A172 (cell line): ENCODE measurements around the gene SRRM4. TPM values are rescaled to one million over a fixed set of nuclear protein-coding genes. Genes with fewer than 3 reads are reported as not detected.

Experiments used
- DNase-seq: peaks from one replicate; pipeline ENCODE4 v3.0.0-alpha.2; 2015; ENCODE audit warnings: low spot score
- total RNA-seq: library from RNA; depleted of rRNA; stranded (reverse); fragments of >200 nt; shearing (Covaris generic); gene quantifications from 2 replicates; pipeline ENCODE4 v1.2.3, GENCODE V29; 2014

Gene SRRM4
- total RNA-seq, 1 experiment from 2014 or later, result not detected

DNA sequence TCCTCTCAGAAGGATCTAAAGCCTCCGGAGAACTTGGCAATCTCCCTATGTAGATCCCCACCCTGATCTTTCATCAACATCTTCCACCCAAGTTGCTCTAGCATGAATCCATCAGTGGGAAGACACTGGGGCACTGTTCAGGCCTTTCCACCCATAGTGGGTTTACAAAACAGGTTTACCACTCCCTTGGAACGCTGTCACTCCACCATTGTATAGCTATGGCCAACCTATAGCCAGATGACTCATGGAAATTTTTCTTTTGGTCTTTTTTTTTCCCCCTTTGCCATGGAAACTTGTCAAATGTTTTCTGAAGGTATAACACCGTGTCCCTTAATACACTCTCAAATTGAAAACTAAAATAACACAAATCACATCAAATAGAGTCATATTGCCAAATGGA, 186.6 kb downstream of the SRRM4 start:
- DNase-seq, result no peak

DNA sequence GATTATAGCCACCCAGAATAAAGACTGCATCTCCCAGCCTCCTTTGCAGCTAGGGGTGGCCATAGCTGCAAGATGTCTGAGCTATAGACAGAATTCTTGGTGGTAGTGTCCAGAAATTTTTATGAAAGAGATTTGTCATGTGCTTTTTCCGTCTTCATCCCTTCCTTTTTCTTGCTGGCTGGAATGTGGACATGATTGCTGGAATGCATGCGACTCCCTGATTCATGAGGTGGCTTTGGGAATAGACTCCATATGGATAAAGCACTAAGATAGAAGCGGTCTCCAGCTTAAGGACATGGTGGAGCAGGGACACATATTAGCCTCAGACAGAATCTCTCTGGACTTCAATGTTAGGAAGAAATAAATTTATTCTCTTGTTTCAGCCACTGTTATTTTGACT, 187.4 kb downstream of the SRRM4 start:
- DNase-seq, result no peak

DNA sequence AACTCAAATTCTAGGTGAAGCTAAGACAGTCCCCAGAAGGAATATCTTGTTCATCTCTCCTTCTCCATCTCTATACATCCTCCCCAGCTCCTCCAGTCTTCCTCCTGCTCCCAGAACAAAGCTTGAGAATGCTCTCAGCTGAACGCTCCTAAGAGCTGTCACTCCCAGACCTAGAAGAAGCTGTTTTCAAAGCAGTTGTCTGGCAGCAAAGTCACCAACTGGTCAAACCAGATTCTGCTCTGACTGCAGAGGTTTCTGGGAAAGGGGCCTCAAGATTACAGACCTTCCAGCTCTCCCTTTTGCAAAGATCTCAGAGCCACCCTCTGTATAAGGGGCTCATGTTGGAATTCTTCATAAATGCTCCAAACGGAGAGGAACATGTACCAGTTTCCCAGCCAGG, 187.8 kb downstream of the SRRM4 start:
- no peak for DNase-seq

DNA sequence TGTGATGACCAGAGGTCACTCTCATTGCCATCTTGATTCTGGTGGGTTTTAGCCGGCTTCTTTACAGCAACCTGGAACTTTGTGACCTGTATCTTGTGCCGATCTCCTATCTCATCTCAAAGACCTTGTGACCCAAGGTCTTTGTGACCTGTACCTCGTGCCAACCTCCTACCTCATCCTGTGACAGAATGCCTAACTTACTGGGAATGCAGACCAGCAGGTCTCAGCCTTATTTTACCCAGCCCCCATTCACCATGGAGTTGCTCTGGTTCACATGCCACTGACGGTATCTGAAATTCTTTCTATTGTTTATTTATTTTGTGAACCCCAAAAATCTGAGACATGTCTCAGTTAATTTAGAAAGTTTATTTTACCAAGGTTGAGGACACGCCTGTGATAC, 189.9 kb downstream of the SRRM4 start:
- DNase-seq, result no peak

DNA sequence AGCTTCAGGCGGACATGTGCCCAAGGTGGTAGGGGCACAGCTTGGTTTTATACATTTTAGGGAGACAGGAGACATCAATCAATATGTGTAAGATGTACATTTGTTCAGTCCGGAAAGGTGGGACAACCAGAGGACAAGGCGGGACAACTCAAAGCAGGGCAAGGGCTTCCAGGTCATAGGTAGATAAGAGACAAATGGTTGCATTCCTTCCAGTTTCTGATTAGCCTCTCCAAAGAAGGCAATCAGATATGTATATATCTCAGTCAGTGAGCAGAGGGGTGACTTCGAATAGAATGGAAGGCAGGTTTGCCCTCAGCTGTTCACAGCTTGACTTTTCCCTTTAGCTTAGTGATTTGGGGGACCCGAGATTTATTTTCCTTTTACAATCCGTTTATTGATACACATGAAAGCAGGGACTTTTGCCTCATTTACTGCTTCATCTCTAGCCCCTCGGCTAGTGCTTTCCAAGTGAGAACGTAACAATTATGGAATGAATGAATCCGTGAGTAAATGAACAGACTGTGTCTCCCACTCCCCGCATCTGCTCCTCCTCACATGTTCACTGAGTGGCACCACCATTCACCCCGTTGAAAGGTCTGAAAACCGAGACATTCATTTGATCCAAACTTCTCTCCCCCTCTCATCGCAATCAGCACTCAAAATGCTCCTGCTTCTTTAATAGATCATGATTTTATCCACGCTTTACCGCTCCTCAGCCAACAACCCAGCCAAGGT, 190.5 kb downstream of the SRRM4 start:
- DNase-seq, result no peak

DNA sequence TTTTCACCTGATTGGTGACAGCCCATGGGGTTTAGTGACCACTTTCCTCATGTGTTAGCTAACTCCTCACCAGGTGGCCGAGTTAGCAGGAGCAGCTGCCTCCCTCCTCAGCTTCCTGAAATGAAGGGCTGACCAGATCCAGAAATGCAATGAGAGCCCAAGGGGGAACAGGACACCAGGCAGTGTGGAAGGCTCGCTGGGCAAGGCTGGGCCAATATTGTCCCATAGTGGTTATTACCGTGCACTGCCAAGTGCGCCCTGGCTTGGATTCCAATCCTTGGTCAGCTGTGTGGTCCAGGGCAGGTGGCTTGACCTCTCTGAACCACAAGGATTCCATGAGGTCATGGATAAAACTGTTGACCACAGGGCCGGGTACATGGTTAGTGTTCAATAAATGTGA, 193.7 kb downstream of the SRRM4 start:
- no peak for DNase-seq

DNA sequence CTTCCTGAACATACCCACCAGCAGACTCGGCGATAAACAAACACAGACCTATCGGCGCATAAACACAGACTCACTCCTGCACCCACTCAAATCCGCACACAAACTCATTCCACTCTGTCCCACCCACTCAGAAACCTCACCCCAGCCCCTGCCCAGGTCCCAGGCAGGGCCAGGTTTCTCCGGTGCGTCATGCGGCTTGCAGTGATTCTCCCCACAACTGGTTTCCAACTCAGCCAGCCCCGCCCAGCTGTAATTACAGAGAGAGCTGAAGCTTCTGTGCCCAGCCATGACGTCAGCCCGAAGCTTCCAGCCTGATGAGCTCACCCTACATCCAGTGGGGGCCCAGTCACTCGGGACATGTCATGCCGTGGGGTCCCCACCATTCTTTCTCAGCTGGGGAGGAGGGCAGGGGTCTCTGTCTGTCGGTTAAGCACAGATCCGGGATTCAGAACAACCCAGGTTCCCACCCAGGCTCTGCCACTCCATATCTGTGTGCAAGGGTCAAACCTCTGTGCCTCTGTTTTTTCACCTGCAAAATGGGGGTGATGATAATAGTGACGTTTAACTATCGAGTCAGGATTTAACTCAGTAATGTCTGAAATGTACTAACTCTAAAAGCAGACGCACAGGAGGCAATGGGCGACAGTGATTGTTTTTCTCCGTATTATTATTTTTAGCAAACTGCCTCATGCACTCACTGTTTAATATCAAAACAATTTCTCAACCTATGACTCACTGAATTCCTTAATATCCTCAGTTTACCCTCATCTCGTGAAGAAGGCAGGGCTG, 195.1 kb downstream of the SRRM4 start:
- peak; percentile 93 for DNase-seq

DNA sequence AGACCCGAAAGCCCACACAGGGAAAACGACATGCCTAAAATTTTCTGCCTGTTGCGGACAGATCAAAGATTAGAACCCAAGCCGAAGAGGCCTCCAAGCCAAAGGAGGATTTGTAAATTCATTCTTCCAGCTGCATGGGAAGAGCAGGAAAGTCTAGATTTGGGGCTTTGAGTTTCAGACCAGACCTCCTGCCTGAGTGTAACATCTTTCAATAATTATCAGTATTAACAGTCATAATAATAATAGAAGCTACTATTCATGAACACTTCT, 195.7 kb downstream of the SRRM4 start:
- DNase-seq, result no peak

DNA sequence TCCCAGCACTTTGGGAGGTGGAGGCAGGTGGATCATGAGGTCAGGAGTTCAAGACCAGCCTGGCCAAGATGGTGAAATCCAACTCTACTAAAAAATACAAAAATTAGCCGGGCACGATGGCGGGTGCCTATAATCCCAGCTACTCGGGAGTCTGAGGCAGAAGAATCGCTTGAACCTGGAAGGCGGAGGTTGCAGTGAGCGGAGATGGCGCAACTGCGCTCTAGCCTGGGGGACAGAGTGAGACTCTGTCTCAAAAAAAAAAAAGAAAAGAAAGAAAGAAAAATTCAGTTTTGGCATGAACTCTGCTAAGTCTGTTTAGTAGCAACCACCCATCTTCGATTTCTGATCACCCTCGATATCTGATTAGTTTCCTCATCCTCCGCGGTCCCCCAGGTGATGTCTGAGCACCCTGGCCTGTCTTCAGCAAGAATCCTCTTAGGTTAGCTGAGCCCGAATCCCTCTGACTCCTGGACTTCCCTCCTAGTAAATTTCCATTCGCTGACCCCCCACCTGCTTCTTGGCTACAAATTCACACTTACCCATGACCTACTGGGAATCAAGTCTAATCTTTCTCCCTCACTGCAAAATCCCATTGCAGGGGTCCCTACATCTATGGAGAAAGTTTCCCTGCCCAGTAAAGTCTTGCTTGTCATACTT, 196.5 kb downstream of the SRRM4 start:
- no peak for DNase-seq

DNA sequence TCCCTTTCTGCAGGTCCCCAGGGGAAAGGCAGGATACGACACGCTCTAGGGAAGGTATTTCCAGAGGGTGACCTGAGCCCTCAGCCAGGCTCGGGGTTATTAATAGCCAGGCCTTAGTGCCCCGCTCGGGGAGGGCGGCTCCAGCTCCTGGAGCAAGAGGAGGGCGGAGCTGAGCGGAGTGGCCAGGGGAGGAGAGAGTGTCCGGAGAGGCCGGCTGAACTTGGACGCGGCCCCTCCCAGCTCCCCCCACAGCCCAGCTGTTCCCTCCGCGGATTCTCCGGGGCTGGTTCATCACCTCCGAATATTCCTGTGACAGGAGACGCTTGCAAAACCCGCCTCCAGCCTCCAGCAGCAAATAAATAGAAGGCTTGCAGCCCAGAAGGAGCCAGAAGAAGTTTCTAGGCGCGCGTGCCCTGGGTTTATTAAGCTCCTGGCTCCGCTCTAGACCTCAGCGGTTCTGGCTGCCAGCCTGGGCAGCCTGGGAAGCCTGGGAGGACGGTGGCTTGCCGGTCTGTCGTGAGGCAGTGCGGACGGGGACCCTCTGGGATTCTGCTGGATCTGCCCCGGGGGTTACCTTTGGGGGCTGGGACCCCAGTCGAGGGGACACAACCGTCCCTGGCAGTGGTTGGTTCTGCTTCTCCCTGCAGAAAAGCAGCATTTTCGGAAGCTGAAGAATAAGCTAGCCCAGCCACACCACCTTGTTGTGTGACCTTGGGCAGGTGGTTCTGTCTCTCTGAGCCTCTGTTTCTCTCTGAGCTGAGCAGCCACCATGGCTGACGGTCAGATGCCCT, 197.4 kb downstream of the SRRM4 start, which contains the start of gene HSPB8:
Gene HSPB8, plus strand, starts transcription at position 388 of the 791 bp plus-strand sequence. Its CDS starts 382 bp downstream, at position 770.
- DNase-seq, result peak; percentile 91

DNA sequence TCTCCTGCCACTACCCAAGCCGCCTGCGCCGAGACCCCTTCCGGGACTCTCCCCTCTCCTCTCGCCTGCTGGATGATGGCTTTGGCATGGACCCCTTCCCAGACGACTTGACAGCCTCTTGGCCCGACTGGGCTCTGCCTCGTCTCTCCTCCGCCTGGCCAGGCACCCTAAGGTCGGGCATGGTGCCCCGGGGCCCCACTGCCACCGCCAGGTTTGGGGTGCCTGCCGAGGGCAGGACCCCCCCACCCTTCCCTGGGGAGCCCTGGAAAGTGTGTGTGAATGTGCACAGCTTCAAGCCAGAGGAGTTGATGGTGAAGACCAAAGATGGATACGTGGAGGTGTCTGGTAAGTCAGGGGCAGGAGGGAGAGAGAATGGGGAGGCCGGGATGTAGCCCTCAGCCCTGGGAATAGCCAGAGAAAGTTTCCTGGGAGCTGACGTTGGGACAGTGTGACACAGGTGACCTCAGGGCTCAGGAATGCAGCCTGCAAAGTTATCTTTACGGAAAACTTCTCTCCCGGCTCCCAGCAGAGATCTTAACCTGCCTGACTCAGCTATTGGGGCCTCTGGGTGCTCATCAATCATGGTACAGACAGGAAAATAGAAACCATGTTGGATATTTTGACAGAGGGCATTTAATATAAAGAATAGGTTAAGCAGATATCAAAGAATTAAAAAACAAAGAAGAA, 198.1 kb downstream of the SRRM4 start:
- DNase-seq, result peak; percentile 90

DNA sequence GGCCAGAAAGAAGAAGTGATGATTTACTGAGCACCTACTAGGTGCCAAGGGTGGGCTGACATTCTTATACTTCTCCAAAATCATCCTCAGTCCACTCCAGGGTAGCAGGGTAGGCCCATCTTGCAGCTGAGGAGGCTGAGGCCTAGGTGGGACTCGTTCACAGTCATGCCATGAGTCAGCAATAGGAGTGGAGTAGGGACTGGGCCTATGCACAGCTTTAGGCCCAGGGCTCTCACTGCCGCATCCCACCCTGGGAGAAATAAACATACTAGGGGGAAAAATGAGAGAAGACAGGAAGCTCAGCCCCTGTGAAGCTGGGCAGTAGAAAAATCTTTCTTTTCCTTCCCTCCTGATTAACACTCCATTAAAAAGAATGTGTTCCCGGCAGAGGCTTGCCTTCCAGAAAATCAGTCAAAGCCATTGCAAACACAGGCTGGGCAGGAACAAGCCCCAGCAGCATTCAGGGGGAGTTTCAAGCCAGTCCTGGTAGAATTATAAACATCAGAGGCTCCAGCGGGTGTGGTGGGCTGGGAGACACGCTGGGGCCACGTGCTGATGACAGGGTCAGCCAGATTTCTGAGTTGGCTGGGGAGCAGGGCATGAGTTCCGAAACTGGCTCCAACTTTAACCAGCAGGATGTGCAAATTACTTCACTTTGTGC, 199.2 kb downstream of the SRRM4 start:
- peak; percentile 49 for DNase-seq

DNA sequence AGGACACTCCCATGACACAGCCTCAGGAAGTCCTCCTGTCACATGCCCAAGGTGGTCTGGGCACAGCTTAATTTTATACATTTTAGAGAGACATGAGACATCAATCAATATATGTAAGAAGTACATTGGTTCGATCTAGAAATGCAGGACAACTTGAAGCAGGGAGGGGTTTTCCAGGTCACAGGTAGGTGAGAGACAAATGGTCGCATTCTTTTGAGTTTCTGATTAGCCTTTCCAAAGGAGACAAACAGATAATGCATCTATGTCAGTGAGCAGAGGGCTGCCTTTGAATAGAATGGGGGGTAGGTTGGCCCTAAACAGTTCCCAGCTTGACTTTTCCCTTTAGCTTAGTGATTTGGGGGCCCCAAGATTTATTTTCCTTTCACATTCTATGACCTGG, 199.9 kb downstream of the SRRM4 start:
- DNase-seq, result no peak

DNA sequence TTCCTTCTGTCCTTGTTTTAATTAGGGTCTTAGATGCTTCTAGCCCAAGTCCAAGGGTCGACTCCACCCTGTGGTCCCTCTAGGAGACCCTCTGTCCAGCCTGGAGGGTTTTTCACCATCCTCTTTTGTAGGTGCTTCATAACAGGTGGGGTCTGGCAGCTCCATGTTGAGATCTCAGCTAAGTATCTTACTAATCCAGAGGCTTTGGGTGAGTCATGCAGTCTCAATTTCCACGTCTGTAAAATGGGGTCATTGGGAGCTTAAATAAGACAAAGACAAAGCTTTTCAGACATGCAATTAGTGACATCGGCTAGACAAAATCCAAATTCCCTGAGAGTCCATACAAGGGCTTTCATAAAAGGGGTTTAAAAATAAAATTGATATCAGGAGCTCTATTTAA, 200.6 kb downstream of the SRRM4 start:
- DNase-seq, result no peak

DNA sequence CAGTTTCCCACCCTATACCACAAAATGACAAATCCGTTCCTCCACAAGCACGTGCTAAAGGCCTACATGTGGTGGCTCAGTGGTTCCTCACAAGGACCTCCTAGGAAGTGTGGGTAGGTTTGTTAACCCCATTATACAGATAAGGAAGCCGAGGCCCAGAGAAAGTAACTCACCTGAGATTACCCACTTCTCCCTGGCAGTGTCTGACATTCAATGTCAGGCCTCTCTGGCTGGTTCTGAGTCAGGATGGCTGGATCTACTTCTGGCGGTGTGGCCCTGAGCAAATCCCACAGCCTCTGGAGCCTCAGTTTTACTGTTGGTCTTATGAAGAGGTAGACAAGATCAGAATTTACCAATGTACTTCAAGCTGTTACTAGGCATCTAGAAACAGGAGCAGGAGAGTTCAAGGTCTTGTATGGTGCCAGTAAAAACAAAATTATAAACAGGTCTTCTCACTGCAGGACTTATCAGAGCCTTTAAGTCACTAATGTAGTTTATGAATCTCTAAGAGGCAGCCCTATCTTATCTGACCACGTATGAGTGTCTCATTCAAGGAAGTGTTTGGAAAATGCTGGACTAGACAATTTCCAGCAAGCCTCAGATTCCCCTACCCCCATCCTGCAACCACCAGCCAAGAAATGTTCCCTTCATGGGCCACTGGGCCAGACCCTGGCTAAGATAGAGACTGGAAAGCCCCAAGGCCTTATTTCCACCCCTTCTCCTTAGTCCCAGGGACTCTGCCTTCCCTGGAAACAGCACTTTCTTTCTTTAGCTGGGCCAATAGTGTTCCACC, 201.6 kb downstream of the SRRM4 start:
- DNase-seq, result peak; percentile 21

DNA sequence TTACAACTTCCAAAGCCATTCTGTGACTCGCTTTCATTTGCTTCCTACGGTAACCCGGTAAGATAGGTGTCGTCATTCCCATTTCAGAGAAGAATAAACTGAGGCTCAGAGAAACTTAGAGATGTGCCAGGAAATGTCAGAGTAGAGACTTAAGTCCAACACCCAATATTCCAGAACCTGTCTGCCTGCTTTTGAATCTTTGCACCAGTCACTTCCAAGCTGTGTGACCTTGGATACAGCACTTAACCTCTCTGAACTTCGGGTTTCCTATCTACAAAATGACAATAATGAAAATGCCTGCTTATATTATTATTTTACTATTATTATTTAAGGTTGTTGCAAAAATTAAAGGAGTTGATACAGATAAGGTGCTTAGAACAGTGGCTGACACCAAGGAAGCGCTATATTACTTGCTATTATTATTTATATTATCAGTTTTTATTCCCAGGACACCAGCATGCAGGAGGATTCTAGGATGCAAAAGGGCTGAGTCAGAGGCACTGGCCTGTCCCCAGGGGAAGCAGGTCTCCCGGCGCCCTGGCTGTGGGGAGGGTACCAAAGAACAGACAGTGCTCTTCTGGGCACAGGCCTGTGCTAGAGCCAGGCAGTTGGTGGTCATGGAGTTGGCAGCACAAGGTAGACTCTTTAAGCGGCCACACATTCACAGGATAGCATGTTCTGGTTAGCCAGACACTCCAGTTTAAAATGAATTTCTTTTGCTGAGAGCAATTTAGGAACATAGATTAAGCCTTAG, 202.8 kb downstream of the SRRM4 start:
- DNase-seq, result no peak

DNA sequence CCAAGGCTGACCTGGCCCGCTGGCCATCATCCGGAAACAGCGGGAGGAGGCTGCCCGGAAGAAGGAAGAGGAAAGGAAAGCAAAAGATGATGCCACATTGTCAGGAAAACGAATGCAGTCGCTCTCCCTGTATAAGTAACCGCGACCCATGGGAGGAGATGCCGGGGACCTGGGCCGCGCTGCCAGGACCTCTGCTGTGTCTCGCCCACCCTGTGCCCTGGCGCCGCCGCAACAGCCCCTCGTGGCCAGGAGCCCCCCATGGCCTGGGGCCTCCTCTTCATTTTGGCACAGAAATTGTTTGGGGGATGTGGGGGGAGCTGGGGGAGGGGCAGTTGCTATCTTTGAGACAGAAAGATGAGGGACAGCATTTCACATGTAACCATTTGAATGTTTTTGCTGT, 213.9 kb downstream of the SRRM4 start:
- no peak for DNase-seq

DNA sequence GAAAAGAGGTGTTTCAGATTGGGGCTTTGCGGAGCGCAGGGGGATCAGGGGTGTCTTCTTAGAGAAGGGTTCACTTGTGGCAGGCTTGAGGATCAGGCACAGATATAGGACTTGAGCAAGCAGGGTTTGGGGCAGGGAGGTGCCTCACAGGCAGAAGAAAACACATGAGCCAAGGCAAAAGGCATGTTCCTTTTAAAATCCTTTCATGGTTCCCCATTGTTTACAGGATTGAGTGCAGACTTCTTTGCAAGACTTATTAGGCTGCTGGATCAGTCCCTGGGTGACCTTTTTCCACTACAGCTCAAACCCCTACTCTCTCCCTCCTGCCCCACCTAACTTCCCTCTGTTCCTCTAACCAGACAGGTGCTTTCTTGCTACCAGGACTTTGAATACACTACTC, 217.1 kb downstream of the SRRM4 start:
- DNase-seq, result no peak

DNA sequence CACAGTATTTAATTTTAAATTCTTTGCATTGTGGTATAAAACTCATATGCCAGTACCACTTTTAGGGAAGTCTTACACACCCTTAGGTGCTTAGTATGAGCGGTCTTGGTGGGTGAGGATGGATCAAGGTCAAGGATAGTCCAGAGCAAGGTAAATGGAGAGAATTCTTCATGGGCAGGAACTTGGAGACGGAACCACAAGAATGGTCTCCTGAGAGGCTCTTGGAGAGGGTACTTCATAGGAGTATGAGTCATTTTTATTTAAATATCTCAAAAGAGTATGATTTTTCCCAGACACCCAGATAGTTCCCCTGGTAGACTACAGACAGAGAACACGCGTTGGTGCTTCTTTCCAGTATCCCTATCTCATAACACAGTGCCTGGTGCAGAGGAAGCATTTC, 219.3 kb downstream of the SRRM4 start:
- no peak for DNase-seq
